ENCODE results near the gene COL6A2. TPM values are rescaled to one million over a fixed set of nuclear protein-coding genes. Genes with fewer than 3 reads are reported as not detected.
A peak's percentile ranks its signal among the peaks of the same experiment; 100 is the strongest.
"Not testable (repeated sequence)": the region's sequence is repeated elsewhere in the genome, so short reads cannot be mapped to it uniquely, and the experiment has no call there.

The COL6A2 gene
- 421 and 452 TPM in 2 replicates for total RNA-seq (2014; rRNA removed)
- 188 TPM for polyA plus RNA-seq (2012)

GRCh38 chr21:46097336-46098293 lies at the start of gene COL6A2:
Gene COL6A2 (plus strand): TSS chr21:46098112.
- DNase-seq (ENCODE audit: low read depth) = peak; percentile 51

GRCh38 chr21:46048926-46049889 lies 48.7 kb upstream of the COL6A2 start:
- DNase-seq (ENCODE audit: low read depth) = peak; percentile 100

- DNase-seq (ENCODE audit: low read depth) = no peak
Measured at GRCh38 chr21:46049890-46050667, 47.8 kb upstream of the COL6A2 start.

- DNase-seq (ENCODE audit: low read depth) = no peak
Measured at GRCh38 chr21:46050668-46051378, 47.1 kb upstream of the COL6A2 start.

GRCh38 chr21:46051379-46051770 lies 46.5 kb upstream of the COL6A2 start:
- DNase-seq (ENCODE audit: low read depth) = no peak

- no peak for DNase-seq (ENCODE audit: low read depth)
Measured at GRCh38 chr21:46051821-46052675, 45.9 kb upstream of the COL6A2 start.

GRCh38 chr21:46052703-46053651 lies 44.9 kb upstream of the COL6A2 start:
- peak; percentile 86 for DNase-seq (ENCODE audit: low read depth)

GRCh38 chr21:46054031-46054430 lies 43.9 kb upstream of the COL6A2 start:
- no peak for DNase-seq (ENCODE audit: low read depth)

- no peak for DNase-seq (ENCODE audit: low read depth)
Measured at GRCh38 chr21:46054451-46054881, 43.4 kb upstream of the COL6A2 start.

GRCh38 chr21:46055863-46056281 lies 42.0 kb upstream of the COL6A2 start:
- DNase-seq (ENCODE audit: low read depth) = no peak

- DNase-seq (ENCODE audit: low read depth) = no peak
Measured at GRCh38 chr21:46056450-46056903, 41.4 kb upstream of the COL6A2 start.

GRCh38 chr21:46057111-46057709 lies 40.7 kb upstream of the COL6A2 start:
- DNase-seq (ENCODE audit: low read depth) = no peak

GRCh38 chr21:46057710-46058241 lies 40.1 kb upstream of the COL6A2 start:
- no peak for DNase-seq (ENCODE audit: low read depth)

- no peak for DNase-seq (ENCODE audit: low read depth)
Measured at GRCh38 chr21:46058431-46059145, 39.3 kb upstream of the COL6A2 start.

GRCh38 chr21:46059195-46059594 lies 38.7 kb upstream of the COL6A2 start:
- DNase-seq (ENCODE audit: low read depth) = no peak

GRCh38 chr21:46059711-46060455 lies 38.0 kb upstream of the COL6A2 start:
- DNase-seq (ENCODE audit: low read depth) = not testable (repeated sequence)
